GM10248 (cell line): ENCODE measurements around the gene GRIA1.

Source experiments
- CTCF ChIA-PET: fragments of 300-600 bp; sonication (Branson Sonifier 250); formaldehyde crosslinking; extraction: SDS; loops from one replicate; lab custom pipeline; 2021; ENCODE audit warnings: antibody characterized with exemption; lab: Yijun Ruan, JAX
- POLR2A ChIA-PET: fragments of 350-650 bp; sonication (Branson Sonifier 250); formaldehyde crosslinking; extraction: SDS; loops from one replicate; lab custom pipeline; 2020; ENCODE audit warnings: antibody characterized with exemption; lab: Yijun Ruan, JAX
- DNase-seq: peaks from one replicate; pipeline ENCODE4 v3.0.0; 2012; ENCODE audit errors: extremely low spot score
- CTCF ChIP-seq: IDR thresholded peaks from 2 replicates; pipeline ENCODE4 v1.5.1; 2012; ENCODE audit warnings: mild to moderate bottlenecking, low read depth; ENCODE audit errors: extremely low read depth, missing control alignments, control extremely low read depth

GRIA1 gene

GRCh38 chr5:153594785-153595184, 104.3 kb downstream of the GRIA1 start:
- POLR2A ChIA-PET = no interaction called here
- TF ChIP-seq CTCF = no peak
- no peak for DNase-seq
- CTCF ChIA-PET = no interaction called here

- CTCF ChIA-PET = no interaction called here
- no peak for DNase-seq
- TF ChIP-seq CTCF = no peak
- POLR2A ChIA-PET = no interaction called here
Observed at GRCh38 chr5:153598099-153598498, 107.6 kb downstream of the GRIA1 start.

GRCh38 chr5:153601377-153601776, 110.9 kb downstream of the GRIA1 start:
- peak; percentile 23 for DNase-seq
- CTCF ChIA-PET = no interaction called here
- POLR2A ChIA-PET = no interaction called here
- TF ChIP-seq CTCF = no peak

GRCh38 chr5:153605386-153605785, 114.9 kb downstream of the GRIA1 start:
- no peak for DNase-seq
- CTCF ChIA-PET = interaction anchor here (1.2 kb wide), 1 partner anchor 19 kb away, joined by 3 read pairs; no protein-coding TSS in a partner anchor
- no peak for TF ChIP-seq CTCF
- POLR2A ChIA-PET = no interaction called here

- POLR2A ChIA-PET = no interaction called here
- no peak for TF ChIP-seq CTCF
- DNase-seq = no peak
- CTCF ChIA-PET = interaction anchor here (1.0 kb wide), 1 partner anchor 1044 kb away, joined by 3 read pairs; no protein-coding TSS in a partner anchor
Observed at GRCh38 chr5:153610009-153610408, 119.5 kb downstream of the GRIA1 start.

- no peak for TF ChIP-seq CTCF
- ChIA-PET POLR2A (no interaction called here), CTCF (interaction anchor here (1.0 to 1.8 kb wide), 2 partner anchors 53 to 1043 kb away, joined by 3 to 4 read pairs; no protein-coding TSS in a partner anchor)
Observed at GRCh38 chr5:153610811-153611210, 120.3 kb downstream of the GRIA1 start.

More at GRCh38 chr5:153610811-153611210, 120.3 kb downstream of the GRIA1 start:
- no peak for DNase-seq
